WTC11 (cell line): ENCODE data around the gene MAGI2. TPM values are rescaled to one million over a fixed set of nuclear protein-coding genes. Genes with fewer than 3 reads are reported as not detected.

Experiments
- ATAC-seq: fragments of 200-7000 bp; cut with Tn5 transposase; 2 replicates; pipeline ENCODE4 v1.10.0; 2021; ENCODE audit warnings: mild to moderate bottlenecking, moderate library complexity
- CTCF ChIA-PET: fragments of 300-600 bp; sonication (Branson Sonifier 250); formaldehyde crosslinking; loops from one replicate; lab custom pipeline; 2021; ENCODE audit warnings: antibody characterized with exemption; lab: Charles Lee
- POLR2A ChIA-PET: fragments of 350-600 bp; sonication (Branson Sonifier 250); formaldehyde crosslinking; loops from one replicate; lab custom pipeline; 2021; ENCODE audit warnings: antibody characterized with exemption; lab: Charles Lee
- DNase-seq: peaks from one replicate; pipeline ENCODE4 v3.0.0; 2021; ENCODE audit warnings: low spot score
- H3K27ac Mint-ChIP-seq: 2 replicates; pipeline ENCODE4 v1.8.0; 2021; ENCODE audit warnings: mixed read lengths
- H3K27me3 Mint-ChIP-seq: 2 replicates; pipeline ENCODE4 v1.8.0; 2021; ENCODE audit warnings: low read depth, mild to moderate bottlenecking, moderate library complexity, mixed read lengths
- H3K36me3 Mint-ChIP-seq: 2 replicates; pipeline ENCODE4 v1.8.0; 2021; ENCODE audit warnings: mixed read lengths
- H3K4me1 Mint-ChIP-seq: 2 replicates; pipeline ENCODE4 v1.8.0; 2022; ENCODE audit warnings: mixed read lengths
- H3K4me3 Mint-ChIP-seq: 2 replicates; pipeline ENCODE4 v1.8.0; 2021; ENCODE audit warnings: mild to moderate bottlenecking, moderate library complexity, mixed read lengths
- H3K9me3 Mint-ChIP-seq: 2 replicates; pipeline ENCODE4 v1.8.0; 2021; ENCODE audit warnings: mixed read lengths
- ARID4B ChIP-seq: sonication (generic); formaldehyde crosslinking; IDR thresholded peaks from 2 replicates; pipeline ENCODE4 v1.8.0; 2023; ENCODE audit warnings: missing genetic modification reagents, mild to moderate bottlenecking, borderline replicate concordance
- ATF6 ChIP-seq: sonication (generic); formaldehyde crosslinking; IDR thresholded peaks from 2 replicates; pipeline ENCODE4 v1.8.1; 2023; ENCODE audit warnings: mild to moderate bottlenecking, missing genetic modification reagents
- GRHL2 ChIP-seq: fragments of 250-450 bp; sonication (Bioruptor Pico); IDR thresholded peaks from 2 replicates; pipeline ENCODE4 v1.8.0; 2022; ENCODE audit warnings: mild to moderate bottlenecking, moderate library complexity; ENCODE audit not compliant: insufficient replicate concordance, severe bottlenecking
- HMGXB4 ChIP-seq: sonication (generic); formaldehyde crosslinking; IDR thresholded peaks from 2 replicates; pipeline ENCODE4 v1.8.1; 2023; ENCODE audit warnings: mild to moderate bottlenecking, moderate library complexity, missing genetic modification reagents
- IRF1 ChIP-seq: sonication (generic); formaldehyde crosslinking; IDR thresholded peaks from 2 replicates; pipeline ENCODE4 v1.8.0; 2023; ENCODE audit warnings: missing genetic modification reagents
- JAZF1 ChIP-seq: fragments of 250-450 bp; sonication (Bioruptor Pico); IDR thresholded peaks from 2 replicates; pipeline ENCODE4 v1.9.0; 2021; ENCODE audit warnings: moderate library complexity, mild to moderate bottlenecking, inconsistent platforms
- JUN ChIP-seq: sonication (generic); formaldehyde crosslinking; IDR thresholded peaks from 2 replicates; pipeline ENCODE4 v1.8.0; 2023; ENCODE audit warnings: mild to moderate bottlenecking, missing genetic modification reagents
- MXD4 ChIP-seq: fragments of 250-450 bp; sonication (Bioruptor Pico); IDR thresholded peaks from 2 replicates; pipeline ENCODE4 v1.8.0; 2021; ENCODE audit warnings: mild to moderate bottlenecking, moderate library complexity, borderline replicate concordance
- NFATC4 ChIP-seq: fragments of 250-450 bp; sonication (Bioruptor Pico); IDR thresholded peaks from 2 replicates; pipeline ENCODE4 v1.9.0; 2021; ENCODE audit warnings: mild to moderate bottlenecking
- NR2C2 ChIP-seq: sonication (generic); formaldehyde crosslinking; IDR thresholded peaks from 2 replicates; pipeline ENCODE4 v1.8.0; 2022; ENCODE audit warnings: mild to moderate bottlenecking, missing genetic modification reagents
- OVOL2 ChIP-seq: fragments of 250-450 bp; sonication (Bioruptor Pico); IDR thresholded peaks from 2 replicates; pipeline ENCODE4 v1.9.0; 2021; ENCODE audit warnings: mild to moderate bottlenecking, borderline replicate concordance
- RORB ChIP-seq: fragments of 250-450 bp; sonication (Bioruptor Pico); IDR thresholded peaks from 2 replicates; pipeline ENCODE4 v1.9.0; 2021; ENCODE audit warnings: mild to moderate bottlenecking
- SMAD3 ChIP-seq: sonication (generic); formaldehyde crosslinking; IDR thresholded peaks from 2 replicates; pipeline ENCODE4 v1.8.0; 2022; ENCODE audit warnings: missing genetic modification reagents, mild to moderate bottlenecking, borderline replicate concordance
- SOX15 ChIP-seq: fragments of 250-450 bp; sonication (Bioruptor Pico); IDR thresholded peaks from 2 replicates; pipeline ENCODE4 v1.9.0; 2021; ENCODE audit warnings: mild to moderate bottlenecking
- STAT6 ChIP-seq: sonication (generic); formaldehyde crosslinking; conservative IDR thresholded peaks from 2 replicates; pipeline ENCODE4 v1.8.1; 2023; ENCODE audit warnings: mild to moderate bottlenecking, low read depth, missing genetic modification reagents, moderate library complexity
- ZBTB21 ChIP-seq: sonication (generic); formaldehyde crosslinking; IDR thresholded peaks from 2 replicates; pipeline ENCODE4 v1.8.1; 2023; ENCODE audit warnings: mild to moderate bottlenecking, missing genetic modification reagents, borderline replicate concordance
- ZNF232 ChIP-seq: sonication (generic); formaldehyde crosslinking; IDR thresholded peaks from 2 replicates; pipeline ENCODE4 v1.8.0; 2022; ENCODE audit warnings: mild to moderate bottlenecking, missing genetic modification reagents
- ZNF416 ChIP-seq: fragments of 250-450 bp; sonication (Bioruptor Pico); IDR thresholded peaks from 2 replicates; pipeline ENCODE4 v1.9.0; 2021; ENCODE audit warnings: mild to moderate bottlenecking, inconsistent platforms
- ZNF425 ChIP-seq: fragments of 250-450 bp; sonication (Bioruptor Pico); conservative IDR thresholded peaks from 2 replicates; pipeline ENCODE4 v1.9.0; 2021; ENCODE audit warnings: mild to moderate bottlenecking
- ZNF671 ChIP-seq: fragments of 250-450 bp; sonication (Bioruptor Pico); IDR thresholded peaks from 2 replicates; pipeline ENCODE4 v1.8.0; 2021; ENCODE audit warnings: mild to moderate bottlenecking
- total RNA-seq: library from RNA; stranded (reverse); gene quantifications from 3 replicates; pipeline ENCODE4 v1.2.3, GENCODE V29; 2021

The MAGI2 gene
- total RNA-seq, 1 experiment from 2014 or later = 26.6 TPM

GRCh38 chr7:78345979-78346378, 1107.5 kb downstream of the MAGI2 start (continued):
- no peak for TF ChIP-seq ZNF416
- TF ChIP-seq JUN (CRISPR knock-in tag) = no peak
- no peak for TF ChIP-seq SOX15 (CRISPR knock-in tag)
- TF ChIP-seq ATF6 (CRISPR knock-in tag) = no peak
- TF ChIP-seq ZBTB21 = no peak
- no peak for TF ChIP-seq ARID4B (CRISPR knock-in tag)
- no peak for TF ChIP-seq IRF1 (CRISPR knock-in tag)
- TF ChIP-seq ZNF232 (CRISPR knock-in tag) = no peak
- TF ChIP-seq NFATC4 (CRISPR knock-in tag) = no peak
- no peak for TF ChIP-seq MXD4 (CRISPR knock-in tag)

- no peak overlapping the region for H3K27ac Mint-ChIP-seq
- TF ChIP-seq STAT6 (CRISPR knock-in tag) (no peak), ZNF425 (no peak), SMAD3 (CRISPR knock-in tag) (no peak), NR2C2 (CRISPR knock-in tag) (no peak), JAZF1 (CRISPR knock-in tag) (no peak), IRF1 (CRISPR knock-in tag) (no peak), HMGXB4 (CRISPR knock-in tag) (no peak), MXD4 (CRISPR knock-in tag) (no peak), JUN (CRISPR knock-in tag) (no peak), RORB (CRISPR knock-in tag) (no peak), GRHL2 (no peak), ZNF671 (CRISPR knock-in tag) (no peak), OVOL2 (CRISPR knock-in tag) (no peak)
- no peak overlapping the region for H3K4me3 Mint-ChIP-seq
- ChIA-PET POLR2A (no interaction called here), CTCF (no interaction called here)
- peaks cover 4% of the 10 kb centered on the region; the same call in 1 of the 2 replicates for H3K9me3 Mint-ChIP-seq
- no peak for DNase-seq
- no peaks in the 10 kb centered on the region for H3K27me3 Mint-ChIP-seq
- no peak for ATAC-seq
- peaks cover 11% of the 10 kb centered on the region for H3K36me3 Mint-ChIP-seq
- H3K4me1 Mint-ChIP-seq = peaks cover 11% of the 10 kb centered on the region
These were observed 1108.1 kb downstream of the MAGI2 start for GRCh38 chr7:78345293-78345911.
